WTC11 (cell line): ENCODE data around the gene JMJD6. TPM values are rescaled to one million over a fixed set of nuclear protein-coding genes. Genes with fewer than 3 reads are reported as not detected.

ENCODE experiments used
- ATAC-seq: fragments of 200-7000 bp; cut with Tn5 transposase; 2 replicates; pipeline ENCODE4 v1.10.0; 2021; ENCODE audit warnings: mild to moderate bottlenecking, moderate library complexity
- CTCF ChIA-PET: fragments of 300-600 bp; sonication (Branson Sonifier 250); formaldehyde crosslinking; loops from one replicate; lab custom pipeline; 2021; ENCODE audit warnings: antibody characterized with exemption; lab: Charles Lee
- POLR2A ChIA-PET: fragments of 350-600 bp; sonication (Branson Sonifier 250); formaldehyde crosslinking; loops from one replicate; lab custom pipeline; 2021; ENCODE audit warnings: antibody characterized with exemption; lab: Charles Lee
- DNase-seq: peaks from one replicate; pipeline ENCODE4 v3.0.0; 2021; ENCODE audit warnings: low spot score
- H3K27ac Mint-ChIP-seq: 2 replicates; pipeline ENCODE4 v1.8.0; 2021; ENCODE audit warnings: mixed read lengths
- H3K27me3 Mint-ChIP-seq: 2 replicates; pipeline ENCODE4 v1.8.0; 2021; ENCODE audit warnings: low read depth, mild to moderate bottlenecking, moderate library complexity, mixed read lengths
- H3K36me3 Mint-ChIP-seq: 2 replicates; pipeline ENCODE4 v1.8.0; 2021; ENCODE audit warnings: mixed read lengths
- H3K4me1 Mint-ChIP-seq: 2 replicates; pipeline ENCODE4 v1.8.0; 2022; ENCODE audit warnings: mixed read lengths
- H3K4me3 Mint-ChIP-seq: 2 replicates; pipeline ENCODE4 v1.8.0; 2021; ENCODE audit warnings: mild to moderate bottlenecking, moderate library complexity, mixed read lengths
- H3K9me3 Mint-ChIP-seq: 2 replicates; pipeline ENCODE4 v1.8.0; 2021; ENCODE audit warnings: mixed read lengths
- ATF1 ChIP-seq: sonication (generic); formaldehyde crosslinking; IDR thresholded peaks from 2 replicates; pipeline ENCODE4 v1.8.1; 2023; ENCODE audit warnings: mild to moderate bottlenecking, moderate library complexity, missing genetic modification reagents
- FOXK1 ChIP-seq: sonication (generic); formaldehyde crosslinking; IDR thresholded peaks from 2 replicates; pipeline ENCODE4 v1.8.0; 2022; ENCODE audit warnings: mild to moderate bottlenecking, moderate library complexity, missing genetic modification reagents
- IRF2 ChIP-seq: sonication (generic); formaldehyde crosslinking; IDR thresholded peaks from 2 replicates; pipeline ENCODE4 v1.8.0; 2022; ENCODE audit warnings: low read depth, missing genetic modification reagents, borderline replicate concordance
- JAZF1 ChIP-seq: fragments of 250-450 bp; sonication (Bioruptor Pico); IDR thresholded peaks from 2 replicates; pipeline ENCODE4 v1.9.0; 2021; ENCODE audit warnings: moderate library complexity, mild to moderate bottlenecking, inconsistent platforms
- KAT7 ChIP-seq: sonication (generic); formaldehyde crosslinking; IDR thresholded peaks from 2 replicates; pipeline ENCODE4 v1.8.1; 2023; ENCODE audit warnings: missing genetic modification reagents, mild to moderate bottlenecking, borderline replicate concordance
- NFYB ChIP-seq: sonication (generic); formaldehyde crosslinking; conservative IDR thresholded peaks from 2 replicates; pipeline ENCODE4 v1.8.0; 2022; ENCODE audit warnings: low read depth, missing genetic modification reagents
- NR3C1 ChIP-seq: sonication (generic); formaldehyde crosslinking; conservative IDR thresholded peaks from 2 replicates; pipeline ENCODE4 v1.8.1; 2023; ENCODE audit warnings: low read depth, mild to moderate bottlenecking, missing genetic modification reagents
- OVOL2 ChIP-seq: fragments of 250-450 bp; sonication (Bioruptor Pico); IDR thresholded peaks from 2 replicates; pipeline ENCODE4 v1.9.0; 2021; ENCODE audit warnings: mild to moderate bottlenecking, borderline replicate concordance
- TCF7 ChIP-seq: sonication (generic); formaldehyde crosslinking; IDR thresholded peaks from 2 replicates; pipeline ENCODE4 v1.8.0; 2022; ENCODE audit warnings: mild to moderate bottlenecking, low read depth, missing genetic modification reagents, moderate library complexity
- TEAD4 ChIP-seq: sonication (generic); formaldehyde crosslinking; IDR thresholded peaks from 2 replicates; pipeline ENCODE4 v1.8.0; 2022; ENCODE audit warnings: mild to moderate bottlenecking, missing genetic modification reagents
- TP53 ChIP-seq: sonication (generic); formaldehyde crosslinking; IDR thresholded peaks from 2 replicates; pipeline ENCODE4 v1.8.1; 2023; ENCODE audit warnings: mild to moderate bottlenecking, missing genetic modification reagents
- ZNF232 ChIP-seq: sonication (generic); formaldehyde crosslinking; IDR thresholded peaks from 2 replicates; pipeline ENCODE4 v1.8.0; 2022; ENCODE audit warnings: mild to moderate bottlenecking, missing genetic modification reagents
- ZNF317 ChIP-seq: sonication (generic); formaldehyde crosslinking; IDR thresholded peaks from 2 replicates; pipeline ENCODE4 v1.8.1; 2023; ENCODE audit warnings: low read depth, mild to moderate bottlenecking, moderate library complexity, missing genetic modification reagents, borderline replicate concordance
- ZNF423 ChIP-seq: fragments of 250-450 bp; sonication (Bioruptor Pico); IDR thresholded peaks from 2 replicates; pipeline ENCODE4 v2.1.2; 2022; ENCODE audit warnings: mild to moderate bottlenecking, moderate library complexity
- ZNF671 ChIP-seq: fragments of 250-450 bp; sonication (Bioruptor Pico); IDR thresholded peaks from 2 replicates; pipeline ENCODE4 v1.8.0; 2021; ENCODE audit warnings: mild to moderate bottlenecking
- total RNA-seq: library from RNA; stranded (reverse); gene quantifications from 3 replicates; pipeline ENCODE4 v1.2.3, GENCODE V29; 2021
- TF ChIP-seq, protein P1 (sequence below): fragments of 200-600 bp; IDR thresholded peaks from 2 replicates; pipeline ENCODE4 v1.8.0; 2022; ENCODE audit warnings: antibody characterized with exemption
- TF ChIP-seq, protein P2 (sequence below): sonication (generic); formaldehyde crosslinking; IDR thresholded peaks from 2 replicates; pipeline ENCODE4 v1.8.1; 2023; ENCODE audit warnings: mild to moderate bottlenecking, moderate library complexity, missing genetic modification reagents
- TF ChIP-seq, protein P3 (sequence below): sonication (generic); formaldehyde crosslinking; IDR thresholded peaks from 2 replicates; pipeline ENCODE4 v1.8.0; 2022; ENCODE audit warnings: mild to moderate bottlenecking, missing genetic modification reagents

JMJD6 gene
- total RNA-seq, 1 experiment from 2014 or later, result 21.6 TPM

GRCh38 chr17:76672892-76673291 is 53.5 kb downstream of the JMJD6 start (continued):
- TF ChIP-seq ATF1 (CRISPR knock-in tag), result no peak
- no peak for TF ChIP-seq ZNF423
- no peak for TF ChIP-seq NR3C1

GRCh38 chr17:76672270-76672851 is 54.0 kb downstream of the JMJD6 start:
- ChIA-PET POLR2A (interaction anchor here (1.4 kb wide), 1 partner anchor 36 kb away, joined by 5 read pairs; no protein-coding TSS in a partner anchor), CTCF (interaction anchor here (0.6 to 4.5 kb wide), 11 partner anchors 9 to 317 kb away, joined by 3 to 69 read pairs (median 4); no protein-coding TSS in a partner anchor)
- no peak for DNase-seq
- TF ChIP-seq TCF7 (CRISPR knock-in tag) (no peak), IRF2 (no peak), JAZF1 (CRISPR knock-in tag) (no peak), TP53 (no peak), ZNF671 (CRISPR knock-in tag) (no peak)
- TF ChIP-seq, protein P1, sequence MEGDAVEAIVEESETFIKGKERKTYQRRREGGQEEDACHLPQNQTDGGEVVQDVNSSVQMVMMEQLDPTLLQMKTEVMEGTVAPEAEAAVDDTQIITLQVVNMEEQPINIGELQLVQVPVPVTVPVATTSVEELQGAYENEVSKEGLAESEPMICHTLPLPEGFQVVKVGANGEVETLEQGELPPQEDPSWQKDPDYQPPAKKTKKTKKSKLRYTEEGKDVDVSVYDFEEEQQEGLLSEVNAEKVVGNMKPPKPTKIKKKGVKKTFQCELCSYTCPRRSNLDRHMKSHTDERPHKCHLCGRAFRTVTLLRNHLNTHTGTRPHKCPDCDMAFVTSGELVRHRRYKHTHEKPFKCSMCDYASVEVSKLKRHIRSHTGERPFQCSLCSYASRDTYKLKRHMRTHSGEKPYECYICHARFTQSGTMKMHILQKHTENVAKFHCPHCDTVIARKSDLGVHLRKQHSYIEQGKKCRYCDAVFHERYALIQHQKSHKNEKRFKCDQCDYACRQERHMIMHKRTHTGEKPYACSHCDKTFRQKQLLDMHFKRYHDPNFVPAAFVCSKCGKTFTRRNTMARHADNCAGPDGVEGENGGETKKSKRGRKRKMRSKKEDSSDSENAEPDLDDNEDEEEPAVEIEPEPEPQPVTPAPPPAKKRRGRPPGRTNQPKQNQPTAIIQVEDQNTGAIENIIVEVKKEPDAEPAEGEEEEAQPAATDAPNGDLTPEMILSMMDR, result no peak
- H3K4me3 Mint-ChIP-seq, result peak overlapping the region; percentile 89
- H3K27me3 Mint-ChIP-seq, result no peaks in the 10 kb centered on the region
- H3K36me3 Mint-ChIP-seq, result peaks cover 3% of the 10 kb centered on the region
- peaks cover 10% of the 10 kb centered on the region for H3K9me3 Mint-ChIP-seq
- peaks cover 24% of the 10 kb centered on the region for H3K4me1 Mint-ChIP-seq
- H3K27ac Mint-ChIP-seq, result peak overlapping the region; percentile 94
- no peak for ATAC-seq

- ChIA-PET CTCF (interaction anchor here (0.6 to 4.5 kb wide), 14 partner anchors 10 to 316 kb away, joined by 3 to 69 read pairs (median 4); no protein-coding TSS in a partner anchor), POLR2A (interaction anchor here (0.6 to 1.4 kb wide), 7 partner anchors 14 to 115 kb away, joined by 3 to 5 read pairs (median 3); no protein-coding TSS in a partner anchor)
- DNase-seq, result no peak
- peaks cover 10% of the 10 kb centered on the region for H3K9me3 Mint-ChIP-seq
- ATAC-seq, result peak; percentile 2; the same call in 1 of the 2 replicates
- H3K4me3 Mint-ChIP-seq, result peak overlapping the region; percentile 89
- no peaks in the 10 kb centered on the region for H3K27me3 Mint-ChIP-seq
- peak overlapping the region; percentile 94 for H3K27ac Mint-ChIP-seq
- peaks cover 24% of the 10 kb centered on the region for H3K4me1 Mint-ChIP-seq
- H3K36me3 Mint-ChIP-seq, result peaks cover 3% of the 10 kb centered on the region
- TF ChIP-seq TEAD4, result no peak
- TF ChIP-seq, protein P2, sequence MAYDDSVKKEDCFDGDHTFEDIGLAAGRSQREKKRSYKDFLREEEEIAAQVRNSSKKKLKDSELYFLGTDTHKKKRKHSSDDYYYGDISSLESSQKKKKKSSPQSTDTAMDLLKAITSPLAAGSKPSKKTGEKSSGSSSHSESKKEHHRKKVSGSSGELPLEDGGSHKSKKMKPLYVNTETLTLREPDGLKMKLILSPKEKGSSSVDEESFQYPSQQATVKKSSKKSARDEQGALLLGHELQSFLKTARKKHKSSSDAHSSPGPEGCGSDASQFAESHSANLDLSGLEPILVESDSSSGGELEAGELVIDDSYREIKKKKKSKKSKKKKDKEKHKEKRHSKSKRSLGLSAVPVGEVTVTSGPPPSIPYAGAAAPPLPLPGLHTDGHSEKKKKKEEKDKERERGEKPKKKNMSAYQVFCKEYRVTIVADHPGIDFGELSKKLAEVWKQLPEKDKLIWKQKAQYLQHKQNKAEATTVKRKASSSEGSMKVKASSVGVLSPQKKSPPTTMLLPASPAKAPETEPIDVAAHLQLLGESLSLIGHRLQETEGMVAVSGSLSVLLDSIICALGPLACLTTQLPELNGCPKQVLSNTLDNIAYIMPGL (CRISPR knock-in tag), result 0 out of 2 replicates have a peak, but pooled peaks have one; percentile 10
These were observed 54.5 kb downstream of the JMJD6 start for GRCh38 chr17:76671912-76672262.

DNA sequence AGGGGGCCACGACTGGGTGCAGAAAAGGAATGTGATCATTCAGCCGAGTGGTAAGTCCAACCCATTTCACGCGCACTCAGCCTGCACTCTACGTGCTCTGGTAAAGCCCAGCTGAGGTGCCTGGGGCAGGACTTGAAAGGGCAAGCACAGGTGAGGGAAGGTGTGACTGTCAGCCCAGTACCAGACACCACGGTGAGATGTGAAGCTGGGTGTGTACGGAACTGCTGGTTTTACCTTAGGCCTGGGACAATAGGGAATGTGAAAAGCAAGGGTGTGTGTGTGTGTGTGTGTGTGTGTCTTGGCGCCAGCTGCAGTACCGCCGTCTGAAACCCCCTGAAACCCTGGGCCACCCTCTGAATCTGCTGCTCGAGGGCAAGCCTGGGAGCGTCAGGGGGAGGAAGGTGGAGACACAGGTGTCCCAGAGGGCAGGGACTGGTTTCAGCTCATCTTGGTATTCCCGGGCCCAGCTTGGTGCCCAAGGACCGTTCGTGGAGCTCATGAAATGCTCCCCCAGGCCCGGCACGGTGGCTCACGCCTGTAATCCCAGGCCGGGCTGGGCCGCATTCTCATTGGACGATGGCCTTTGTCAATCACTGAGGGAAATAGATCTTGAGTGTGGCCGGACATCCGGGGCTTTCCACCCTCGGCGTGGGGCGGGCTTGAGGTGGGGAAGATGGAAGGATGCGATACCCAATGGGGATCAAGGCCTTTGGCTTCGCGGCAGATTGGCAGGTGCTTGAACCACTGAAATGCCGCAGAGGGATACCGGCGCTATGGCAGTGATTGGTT is 55.1 kb downstream of the JMJD6 start:
- POLR2A ChIA-PET, result interaction anchor here (0.6 to 1.4 kb wide), 8 partner anchors 13 to 149 kb away, joined by 3 to 5 read pairs (median 3); no protein-coding TSS in a partner anchor
- H3K27ac Mint-ChIP-seq, result peak overlapping the region; percentile 98
- CTCF ChIA-PET, result interaction anchor here (0.6 to 4.5 kb wide), 17 partner anchors 10 to 816 kb away, joined by 3 to 69 read pairs (median 4); partner anchors contain the start of gene WBP2
- peaks cover 24% of the 10 kb centered on the region for H3K4me1 Mint-ChIP-seq
- DNase-seq, result peak; percentile 100
- peak overlapping the region; percentile 89 for H3K4me3 Mint-ChIP-seq
- H3K9me3 Mint-ChIP-seq, result peaks cover 10% of the 10 kb centered on the region
- H3K36me3 Mint-ChIP-seq, result peaks cover 3% of the 10 kb centered on the region
- ATAC-seq, result peak; percentile 97
- H3K27me3 Mint-ChIP-seq, result no peaks in the 10 kb centered on the region
- TF ChIP-seq, protein P3, sequence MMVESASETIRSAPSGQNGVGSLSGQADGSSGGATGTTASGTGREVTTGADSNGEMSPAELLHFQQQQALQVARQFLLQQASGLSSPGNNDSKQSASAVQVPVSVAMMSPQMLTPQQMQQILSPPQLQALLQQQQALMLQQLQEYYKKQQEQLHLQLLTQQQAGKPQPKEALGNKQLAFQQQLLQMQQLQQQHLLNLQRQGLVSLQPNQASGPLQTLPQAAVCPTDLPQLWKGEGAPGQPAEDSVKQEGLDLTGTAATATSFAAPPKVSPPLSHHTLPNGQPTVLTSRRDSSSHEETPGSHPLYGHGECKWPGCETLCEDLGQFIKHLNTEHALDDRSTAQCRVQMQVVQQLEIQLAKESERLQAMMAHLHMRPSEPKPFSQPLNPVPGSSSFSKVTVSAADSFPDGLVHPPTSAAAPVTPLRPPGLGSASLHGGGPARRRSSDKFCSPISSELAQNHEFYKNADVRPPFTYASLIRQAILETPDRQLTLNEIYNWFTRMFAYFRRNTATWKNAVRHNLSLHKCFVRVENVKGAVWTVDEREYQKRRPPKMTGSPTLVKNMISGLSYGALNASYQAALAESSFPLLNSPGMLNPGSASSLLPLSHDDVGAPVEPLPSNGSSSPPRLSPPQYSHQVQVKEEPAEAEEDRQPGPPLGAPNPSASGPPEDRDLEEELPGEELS (CRISPR knock-in tag), result 0 out of 2 replicates have a peak, but pooled peaks have one; percentile 17
- TF ChIP-seq ZNF232 (CRISPR knock-in tag), result 0 out of 2 replicates have a peak, but pooled peaks have one; percentile 37
- TF ChIP-seq, protein P2 (CRISPR knock-in tag), result 0 out of 2 replicates have a peak, but pooled peaks have one; percentile 27
- TF ChIP-seq KAT7 (CRISPR knock-in tag), result 0 out of 2 replicates have a peak, but pooled peaks have one; percentile 23
- TF ChIP-seq ZNF423, result peak; percentile 87; the same call in 1 of the 2 replicates
- TF ChIP-seq FOXK1, result 0 out of 2 replicates have a peak, but pooled peaks have one; percentile 16
- peak; percentile 99 for TF ChIP-seq NFYB (CRISPR knock-in tag)
- TF ChIP-seq OVOL2 (CRISPR knock-in tag), result no peak
- no peak for TF ChIP-seq ZNF317 (CRISPR knock-in tag)
